Measurements from ENCODE around the gene RAB3B. TPM values are rescaled to one million over a fixed set of nuclear protein-coding genes. Genes with fewer than 3 reads are reported as not detected.
"Not testable (repeated sequence)": the region's sequence is repeated elsewhere in the genome, so short reads cannot be mapped to it uniquely, and the experiment has no call there.

The RAB3B gene
- under 1 TPM; 0.10 to 0.12 TPM for total RNA-seq

GRCh38 chr1:51990478-51990965, at the start of gene RAB3B:
Gene RAB3B (minus strand): TSS chr1:51990700. CDS start chr1:51977117, 13,583 bp downstream.
- intact Hi-C loops (cut with micrococcal nuclease) = no loop called here
- Mint-ChIP-seq H3K4me3 (peak within 1 kb of the TSS; percentile 71), H3K27me3 (ENCODE audit: low read depth) (peaks cover 22% of the 10 kb centered on the region), H3K4me1 (ENCODE audit: low read depth) (peaks cover 9% of the 10 kb centered on the region), H3K36me3 (ENCODE audit: low read depth) (no peaks in the 10 kb centered on the region), H3K9me3 (no peaks in the 10 kb centered on the region), H3K27ac (no peak within 1 kb of the TSS)
- CTCF ChIA-PET = interaction anchor here (0.6 to 1.2 kb wide), 2 partner anchors 73 to 93 kb away, joined by 3 read pairs; no protein-coding TSS in a partner anchor
- peak; percentile 86 for DNase-seq

- H3K9me3 Mint-ChIP-seq = no peaks in the 10 kb centered on the region
- peaks cover 18% of the 10 kb centered on the region for H3K36me3 Mint-ChIP-seq (ENCODE audit: low read depth)
- no peaks in the 10 kb centered on the region for H3K27me3 Mint-ChIP-seq (ENCODE audit: low read depth)
- intact Hi-C loops (cut with micrococcal nuclease) = no loop called here
- peaks cover 6% of the 10 kb centered on the region for H3K4me1 Mint-ChIP-seq (ENCODE audit: low read depth)
- no peak for DNase-seq
- H3K27ac Mint-ChIP-seq = no peak overlapping the region
- H3K4me3 Mint-ChIP-seq = no peak overlapping the region
- CTCF ChIA-PET = no interaction called here
Observed at GRCh38 chr1:52037909-52038308, 47.4 kb upstream of the RAB3B start.

- Mint-ChIP-seq H3K27me3 (ENCODE audit: low read depth) (no peaks in the 10 kb centered on the region), H3K4me3 (no peak overlapping the region), H3K36me3 (ENCODE audit: low read depth) (peaks cover 23% of the 10 kb centered on the region), H3K4me1 (ENCODE audit: low read depth) (peaks cover 9% of the 10 kb centered on the region), H3K9me3 (no peaks in the 10 kb centered on the region), H3K27ac (no peak overlapping the region)
- intact Hi-C loops (cut with micrococcal nuclease) = no loop called here
- CTCF ChIA-PET = interaction anchor here (0.8 kb wide), 1 partner anchor 13 kb away, joined by 3 read pairs; no protein-coding TSS in a partner anchor
- DNase-seq = no peak
Observed at GRCh38 chr1:52037402-52037814, 46.9 kb upstream of the RAB3B start.

- CTCF ChIA-PET = no interaction called here
- H3K36me3 Mint-ChIP-seq (ENCODE audit: low read depth) = peaks cover 34% of the 10 kb centered on the region
Observed at GRCh38 chr1:52034050-52034384, 43.5 kb upstream of the RAB3B start.

GRCh38 chr1:52033190-52034049, 42.9 kb upstream of the RAB3B start, which contains the start of gene KTI12:
Gene KTI12 (minus strand): TSS chr1:52033810. CDS start chr1:52033761, 49 bp downstream.
- H3K27ac Mint-ChIP-seq = peak within 1 kb of the TSS; percentile 80
- H3K36me3 Mint-ChIP-seq (ENCODE audit: low read depth) = peaks cover 33% of the 10 kb centered on the region
- no peaks in the 10 kb centered on the region for H3K27me3 Mint-ChIP-seq (ENCODE audit: low read depth)
- CTCF ChIA-PET = no interaction called here
- H3K4me1 Mint-ChIP-seq (ENCODE audit: low read depth) = peaks cover 29% of the 10 kb centered on the region
- intact Hi-C loops (cut with micrococcal nuclease) = loop anchor here (1.0 to 2.0 kb wide), 3 partner anchors 23 to 333 kb away; partner anchors contain the start of genes BTF3L4 and CC2D1B
- peak; percentile 93 for DNase-seq
- H3K4me3 Mint-ChIP-seq = peak within 1 kb of the TSS; percentile 90
- no peaks in the 10 kb centered on the region for H3K9me3 Mint-ChIP-seq

More at GRCh38 chr1:52034050-52034384, 43.5 kb upstream of the RAB3B start:
- no peaks in the 10 kb centered on the region for H3K27me3 Mint-ChIP-seq (ENCODE audit: low read depth)
- H3K4me3 Mint-ChIP-seq = peak overlapping the region; percentile 90
- intact Hi-C loops (cut with micrococcal nuclease) = no loop called here
- no peaks in the 10 kb centered on the region for H3K9me3 Mint-ChIP-seq
- DNase-seq = no peak
- H3K27ac Mint-ChIP-seq = peak overlapping the region; percentile 80
- H3K4me1 Mint-ChIP-seq (ENCODE audit: low read depth) = peaks cover 29% of the 10 kb centered on the region

GRCh38 chr1:52032785-52033131, 42.3 kb upstream of the RAB3B start:
- H3K4me1 Mint-ChIP-seq (ENCODE audit: low read depth) = peaks cover 29% of the 10 kb centered on the region
- CTCF ChIA-PET = no interaction called here
- peak overlapping the region; percentile 90 for H3K4me3 Mint-ChIP-seq
- no peaks in the 10 kb centered on the region for H3K27me3 Mint-ChIP-seq (ENCODE audit: low read depth)
- intact Hi-C loops (cut with micrococcal nuclease) = loop anchor here (1.0 to 2.0 kb wide), 3 partner anchors 24 to 334 kb away; partner anchors contain the start of genes BTF3L4 and CC2D1B
- H3K36me3 Mint-ChIP-seq (ENCODE audit: low read depth) = peaks cover 29% of the 10 kb centered on the region
- H3K27ac Mint-ChIP-seq = peak overlapping the region; percentile 80
- peak; percentile 11 for DNase-seq
- no peaks in the 10 kb centered on the region for H3K9me3 Mint-ChIP-seq

- Mint-ChIP-seq H3K27ac (peak overlapping the region; percentile 80), H3K4me1 (ENCODE audit: low read depth) (peaks cover 29% of the 10 kb centered on the region), H3K27me3 (ENCODE audit: low read depth) (no peaks in the 10 kb centered on the region), H3K4me3 (peak overlapping the region; percentile 90), H3K36me3 (ENCODE audit: low read depth) (peaks cover 29% of the 10 kb centered on the region), H3K9me3 (no peaks in the 10 kb centered on the region)
- CTCF ChIA-PET = interaction anchor here (0.7 kb wide), 1 partner anchor 15 kb away, joined by 4 read pairs; no protein-coding TSS in a partner anchor
- DNase-seq = peak; percentile 6
- intact Hi-C loops (cut with micrococcal nuclease) = loop anchor here (2.0 kb wide), 2 partner anchors 109 to 335 kb away; partner anchors contain the start of gene CC2D1B
Observed at GRCh38 chr1:52032124-52032784, 41.8 kb upstream of the RAB3B start.

- H3K27ac Mint-ChIP-seq; intact Hi-C loops (cut with micrococcal nuclease); DNase-seq; H3K9me3 Mint-ChIP-seq; H3K27me3 Mint-ChIP-seq (ENCODE audit: low read depth); H3K4me3 Mint-ChIP-seq: not testable (repeated sequence)
- Mint-ChIP-seq H3K4me1 (ENCODE audit: low read depth) (peaks cover 25% of the 10 kb centered on the region), H3K36me3 (ENCODE audit: low read depth) (peaks cover 27% of the 10 kb centered on the region)
- CTCF ChIA-PET = interaction anchor here (0.6 kb wide), 3 partner anchors 268 to 662 kb away, joined by 3 read pairs; no protein-coding TSS in a partner anchor
Observed at GRCh38 chr1:52028839-52029238, 38.3 kb upstream of the RAB3B start.

GRCh38 chr1:52028328-52028727, 37.8 kb upstream of the RAB3B start:
- intact Hi-C loops (cut with micrococcal nuclease) = no loop called here
- no peaks in the 10 kb centered on the region for H3K9me3 Mint-ChIP-seq
- H3K4me3 Mint-ChIP-seq = no peak overlapping the region
- H3K4me1 Mint-ChIP-seq (ENCODE audit: low read depth) = peaks cover 23% of the 10 kb centered on the region
- CTCF ChIA-PET = interaction anchor here (0.6 kb wide), 2 partner anchors 114 to 543 kb away, joined by 3 read pairs; partner anchors contain the start of gene ZFYVE9
- no peak overlapping the region for H3K27ac Mint-ChIP-seq
- H3K36me3 Mint-ChIP-seq (ENCODE audit: low read depth) = peaks cover 29% of the 10 kb centered on the region
- DNase-seq = no peak
- H3K27me3 Mint-ChIP-seq (ENCODE audit: low read depth) = no peaks in the 10 kb centered on the region

GRCh38 chr1:52026278-52026677, 35.8 kb upstream of the RAB3B start:
- no peak overlapping the region for H3K4me3 Mint-ChIP-seq
- H3K9me3 Mint-ChIP-seq = no peaks in the 10 kb centered on the region
- CTCF ChIA-PET = interaction anchor here (0.6 kb wide), 1 partner anchor 17 kb away, joined by 3 read pairs; no protein-coding TSS in a partner anchor
- H3K27me3 Mint-ChIP-seq (ENCODE audit: low read depth) = no peaks in the 10 kb centered on the region
- no peak overlapping the region for H3K27ac Mint-ChIP-seq
- intact Hi-C loops (cut with micrococcal nuclease) = no loop called here
- no peak for DNase-seq
- H3K4me1 Mint-ChIP-seq (ENCODE audit: low read depth) = peaks cover 9% of the 10 kb centered on the region
- H3K36me3 Mint-ChIP-seq (ENCODE audit: low read depth) = peaks cover 20% of the 10 kb centered on the region

GRCh38 chr1:52022133-52022532, 31.6 kb upstream of the RAB3B start:
- CTCF ChIA-PET = no interaction called here
- H3K36me3 Mint-ChIP-seq (ENCODE audit: low read depth) = peaks cover 24% of the 10 kb centered on the region
- H3K4me3 Mint-ChIP-seq = no peak overlapping the region
- H3K4me1 Mint-ChIP-seq (ENCODE audit: low read depth) = no peaks in the 10 kb centered on the region
- intact Hi-C loops (cut with micrococcal nuclease) = no loop called here
- no peaks in the 10 kb centered on the region for H3K9me3 Mint-ChIP-seq
- H3K27ac Mint-ChIP-seq = no peak overlapping the region
- no peak for DNase-seq
- H3K27me3 Mint-ChIP-seq (ENCODE audit: low read depth) = no peaks in the 10 kb centered on the region
